Body of pancreas (tissue), 4 donors: ENCODE data around the gene EME2.

ENCODE experiments used
- CTCF ChIP-seq, 7 experiments: fragments of 450-650 bp in 4 of 7; fragments of 200-600 bp in 3 of 7; sonication (generic) in 3 of 7; IDR thresholded peaks; one replicate each; pipeline ENCODE4 v1.5.1; 2016 to 2019; ENCODE audit warnings: antibody characterized with exemption in 7 of 7
- POLR2A ChIP-seq, 3 donors: fragments of 450-650 bp; IDR thresholded peaks; one replicate each; pipeline ENCODE4 v1.6.1; 2016; ENCODE audit warnings: antibody characterized with exemption in 3 of 3, mild to moderate bottlenecking in 2 of 3

DNA sequence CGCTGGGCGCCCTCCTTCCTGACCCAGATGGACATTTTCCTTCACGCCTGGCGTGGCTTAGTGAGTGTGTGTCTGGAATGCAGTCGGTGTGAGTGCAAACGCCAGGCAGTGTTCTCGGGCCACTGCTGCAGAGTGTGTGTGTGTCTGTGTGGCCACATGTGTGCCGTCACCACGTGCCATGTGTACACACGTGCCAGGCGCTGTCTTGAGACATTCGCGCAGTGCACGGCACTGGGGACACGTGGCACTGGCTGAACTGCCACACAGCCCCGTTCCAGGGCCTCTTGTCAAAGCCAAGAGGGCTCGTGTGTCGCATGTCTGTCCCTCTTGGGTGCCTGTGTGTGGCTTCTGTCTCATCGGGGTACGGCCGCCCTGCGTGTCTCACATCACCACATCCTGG lies 37.8 kb upstream of the EME2 start:
- TF ChIP-seq CTCF (IDR thresholded peaks at IDR 0.05) (no peak), POLR2A (IDR thresholded peaks at IDR 0.05) (no peak)
